SK-N-SH (cell line): ENCODE results near the gene RBM4B. TPM values are rescaled to one million over a fixed set of nuclear protein-coding genes. Genes with fewer than 3 reads are reported as not detected.
A peak's percentile ranks its signal among the peaks of the same experiment; 100 is the strongest.

Source experiments
- CTCF ChIA-PET: fragments of 300-600, 350-600 bp; formaldehyde crosslinking; extraction: SDS; loops from one replicate; lab custom pipeline; 2021; lab: Yijun Ruan, JAX
- POLR2A ChIA-PET: fragments of 350-600 bp; sonication (Branson Sonifier 250); formaldehyde crosslinking; extraction: SDS; loops from one replicate; lab custom pipeline; 2020; ENCODE audit warnings: antibody characterized with exemption, inconsistent platforms; lab: Yijun Ruan, JAX
- DNase-seq: peaks from one replicate; pipeline ENCODE4 v3.0.0; 2012
- H2AFZ ChIP-seq: fragments of 200-600 bp; sonication (generic); 2 replicates; pipeline ENCODE4 v1.8.1; 2016; ENCODE audit warnings: antibody characterized with exemption, mild to moderate bottlenecking, low read depth
- H3F3A ChIP-seq: fragments of 200-600 bp; sonication (generic); replicated peaks from 2 replicates; pipeline ENCODE3; 2016; ENCODE audit warnings: antibody characterized with exemption, mild to moderate bottlenecking; ENCODE audit not compliant: insufficient read depth
- H3K27ac ChIP-seq, 2 experiments: fragments of 200-500 bp in 1 of 2; fragments of 200-600 bp in 1 of 2; sonication (Bioruptor generic) in 1 of 2; sonication (generic), shearing (Covaris generic) in 1 of 2; 2 replicates each; pipeline versions ENCODE4 v1.5.1 to v1.6.1; 2014 to 2016; ENCODE audit warnings: low read depth in 2 of 2, inconsistent platforms in 1 of 2, low read length in 1 of 2, mild to moderate bottlenecking in 1 of 2, mixed read lengths in 1 of 2
- H3K27me3 ChIP-seq: fragments of 200-600 bp; sonication (generic), shearing (Covaris generic); 2 replicates; pipeline ENCODE4 v1.6.1; 2016; ENCODE audit warnings: mixed run types; ENCODE audit not compliant: insufficient read depth
- H3K36me3 ChIP-seq, 2 experiments: fragments of 200-500 bp in 1 of 2; fragments of 200-600 bp in 1 of 2; sonication (Bioruptor generic) in 1 of 2; sonication (generic) in 1 of 2; replicated peaks in 1 of 2; 2 replicates each; pipeline versions ENCODE3 to v1.5.1; 2014 to 2016; ENCODE audit warnings: low read length in 1 of 2, mild to moderate bottlenecking in 1 of 2; ENCODE audit not compliant: insufficient read depth in 2 of 2, control insufficient read depth in 1 of 2
- H3K4me1 ChIP-seq, 2 experiments: fragments of 200-500 bp in 1 of 2; fragments of 200-600 bp in 1 of 2; sonication (Bioruptor generic) in 1 of 2; sonication (generic), shearing (Covaris generic) in 1 of 2; 2 replicates each; pipeline versions ENCODE4 v1.5.1 to v1.6.1; 2014 to 2016; ENCODE audit warnings: low read depth in 1 of 2, low read length in 1 of 2, mixed run types in 1 of 2; ENCODE audit not compliant: insufficient read depth in 2 of 2, control insufficient read depth in 1 of 2
- H3K4me2 ChIP-seq: fragments of 200-600 bp; sonication (generic), shearing (Covaris generic); 2 replicates; pipeline ENCODE4 v1.6.1; 2017; ENCODE audit warnings: mixed run types
- H3K4me3 ChIP-seq, 2 experiments: fragments of 200-500 bp in 1 of 2; fragments of 200-600 bp in 1 of 2; sonication (Bioruptor generic) in 1 of 2; sonication (generic), shearing (Covaris generic) in 1 of 2; 2 replicates each; pipeline versions ENCODE4 v1.5.1 to v1.8.1; 2014 to 2016; ENCODE audit warnings: low read depth in 2 of 2, inconsistent platforms in 1 of 2, low read length in 1 of 2, mild to moderate bottlenecking in 1 of 2, mixed read lengths in 1 of 2, moderate library complexity in 1 of 2
- H3K79me2 ChIP-seq: fragments of 200-600 bp; sonication (generic); 2 replicates; pipeline ENCODE4 v1.8.1; 2017; ENCODE audit warnings: mild to moderate bottlenecking; ENCODE audit not compliant: insufficient read depth
- H3K9ac ChIP-seq: fragments of 200-600 bp; sonication (generic); 2 replicates; pipeline ENCODE4 v1.6.1; 2017; ENCODE audit warnings: mixed run types
- H3K9me2 ChIP-seq: fragments of 200-600 bp; sonication (generic); 2 replicates; pipeline ENCODE4 v1.6.1; 2017; ENCODE audit warnings: mixed run types
- H3K9me3 ChIP-seq: fragments of 200-600 bp; sonication (generic); 2 replicates; pipeline ENCODE4 v1.6.1; 2017; ENCODE audit warnings: mixed run types, mild to moderate bottlenecking, moderate library complexity
- H4K20me1 ChIP-seq: fragments of 200-600 bp; sonication (generic); 2 replicates; pipeline ENCODE4 v1.6.1; 2017; ENCODE audit warnings: mild to moderate bottlenecking, mixed run types; ENCODE audit not compliant: insufficient read depth
- CHD2 ChIP-seq: fragments of 150-350 bp; IDR thresholded peaks from 2 replicates; pipeline ENCODE4 v1.6.1; 2018; ENCODE audit warnings: low read length; ENCODE audit not compliant: partially characterized antibody
- FOXM1 ChIP-seq: IDR thresholded peaks from 2 replicates; pipeline ENCODE4 v1.4.0; 2012; ENCODE audit warnings: low read depth, mild to moderate bottlenecking
- GATA2 ChIP-seq: sonication (generic); formaldehyde crosslinking; IDR thresholded peaks from 2 replicates; pipeline ENCODE4 v1.5.0; 2020; ENCODE audit warnings: mild to moderate bottlenecking, missing genetic modification reagents
- MEF2A ChIP-seq: IDR thresholded peaks from 2 replicates; pipeline ENCODE4 v1.4.0; 2012; ENCODE audit warnings: low read depth, borderline replicate concordance
- MXI1 ChIP-seq: IDR thresholded peaks from 2 replicates; pipeline ENCODE4 v1.6.1; 2012; ENCODE audit warnings: mild to moderate bottlenecking, low read depth, low read length, improper control_type of control experiment
- NFIC ChIP-seq: IDR thresholded peaks from 2 replicates; pipeline ENCODE4 v1.4.0; 2012; ENCODE audit warnings: borderline replicate concordance
- NRF1 ChIP-seq: IDR thresholded peaks from 2 replicates; pipeline ENCODE4 v1.6.1; 2012; ENCODE audit warnings: low read depth, mild to moderate bottlenecking, low read length
- POLR2AphosphoS5 ChIP-seq: IDR thresholded peaks from 2 replicates; pipeline ENCODE4 v1.6.1; 2012; ENCODE audit warnings: low read depth, low read length
- RAD21 ChIP-seq: IDR thresholded peaks from 2 replicates; pipeline ENCODE4 v1.6.1; 2012; ENCODE audit warnings: mild to moderate bottlenecking, low read length
- RCOR1 ChIP-seq: fragments of 150-350 bp; IDR thresholded peaks from 2 replicates; pipeline ENCODE4 v1.6.1; 2017; ENCODE audit warnings: antibody characterized with exemption, low read length
- RFX5 ChIP-seq: IDR thresholded peaks from 2 replicates; pipeline ENCODE4 v1.6.1; 2012; ENCODE audit warnings: mild to moderate bottlenecking, improper control_type of control experiment, low read length
- RXRA ChIP-seq: IDR thresholded peaks from 2 replicates; pipeline ENCODE4 v1.4.0; 2012; ENCODE audit warnings: low read depth, mild to moderate bottlenecking, borderline replicate concordance
- SIN3A ChIP-seq: IDR thresholded peaks from 2 replicates; pipeline ENCODE4 v1.6.1; 2012; ENCODE audit warnings: low read depth, mild to moderate bottlenecking, low read length, moderate library complexity, borderline replicate concordance
- YY1 ChIP-seq: IDR thresholded peaks from 2 replicates; pipeline ENCODE4 v1.4.0; 2012; ENCODE audit warnings: low read depth, mild to moderate bottlenecking
- WGBS: methylation state at CpG from one replicate; pipeline ENCODE4 v1.1.6; 2017; ENCODE audit warnings: low lambda C conversion rate; 5-methylcytosine and 5-hydroxymethylcytosine counted together
- polyA plus RNA-seq, 3 experiments: library from polyadenylated mRNA; depleted of rRNA; stranded (reverse); fragments of >200 nt; gene quantifications; 2 replicates each; pipeline ENCODE4 v1.2.3, GENCODE V29; 2012
- TF ChIP-seq, protein P1 (sequence below): IDR thresholded peaks from 2 replicates; pipeline ENCODE4 v1.6.1; 2012; ENCODE audit warnings: mild to moderate bottlenecking, low read depth, low read length, moderate library complexity

RBM4B gene
- polyA plus RNA-seq, 1 of the 3 experiments (the other 2 are of a cell fraction) = 31.1 TPM

DNA sequence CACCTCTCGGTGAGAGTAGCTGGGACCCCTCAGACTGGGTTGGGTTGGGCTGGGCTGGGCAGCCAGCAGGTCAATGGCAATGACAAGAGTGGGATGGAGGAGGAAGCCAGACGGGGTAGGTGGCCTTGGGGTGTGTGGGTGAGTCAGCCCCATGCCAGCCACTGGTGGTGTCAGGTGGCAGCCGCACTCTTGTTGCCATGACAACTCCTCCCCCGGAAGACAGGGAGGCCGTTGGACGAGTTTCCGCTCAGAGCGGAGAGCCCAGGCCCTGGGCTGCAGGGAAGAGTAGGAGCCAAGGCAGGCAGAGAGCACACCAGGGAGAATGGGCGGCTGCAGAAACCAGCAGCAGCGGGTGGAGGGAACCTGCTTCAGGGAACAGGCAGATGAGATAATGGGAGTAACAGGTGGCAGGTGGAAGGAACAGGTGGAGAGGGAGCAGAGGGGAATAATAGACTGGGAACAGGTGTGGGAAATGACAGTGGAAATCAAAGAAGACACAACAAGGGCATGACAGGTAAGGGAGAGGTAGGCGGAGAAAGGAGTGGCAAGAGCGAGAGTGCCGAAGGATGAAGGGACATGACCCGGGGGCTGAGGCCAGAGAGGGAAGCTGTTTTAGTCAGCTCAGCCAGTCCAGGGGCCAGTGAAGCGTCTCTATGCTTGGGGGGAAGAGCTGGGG lies 42.7 kb upstream of the RBM4B start (continued):
- no peak for TF ChIP-seq YY1
- no peak for TF ChIP-seq SIN3A
- TF ChIP-seq POLR2AphosphoS5 = peak; percentile 36; the same call in 1 of the 2 replicates
- no peak for TF ChIP-seq NFIC
- no peak for TF ChIP-seq CHD2
- no peak for TF ChIP-seq GATA2 (CRISPR knock-in tag)
- TF ChIP-seq MXI1 = no peak

GRCh38 chr11:66719111-66719872 lies 41.6 kb upstream of the RBM4B start:
- no peak overlapping the region for H3K4me3 ChIP-seq
- no peak for DNase-seq
- H3K9me2 ChIP-seq = no peaks in the 10 kb centered on the region
- H3K9ac ChIP-seq = no peak overlapping the region
- WGBS = 94% methylated on average over 8 of the region's 8 CpGs
- no peak overlapping the region for H2AFZ ChIP-seq
- TF ChIP-seq RCOR1 = no peak
- TF ChIP-seq RFX5 = no peak
- no peak for TF ChIP-seq MEF2A
- peaks cover 0 to 12% of the 10 kb centered on the region in 2 experiments for H3K36me3 ChIP-seq
- peaks cover 6 to 10% of the 10 kb centered on the region in 2 experiments; a peak in 3 of 4 replicates for H3K4me1 ChIP-seq
- CTCF ChIA-PET = no interaction called here
- no peak overlapping the region for H3K27ac ChIP-seq
- no peaks in the 10 kb centered on the region for H3K79me2 ChIP-seq
- H3F3A ChIP-seq = no peaks in the 10 kb centered on the region
- POLR2A ChIA-PET = interaction anchor here (0.9 kb wide), 1 partner anchor 239 kb away, joined by 3 read pairs; the partner anchor contains the start of gene PC
- H4K20me1 ChIP-seq = no peaks in the 10 kb centered on the region
- no peak overlapping the region for H3K4me2 ChIP-seq
- H3K9me3 ChIP-seq = no peaks in the 10 kb centered on the region
- H3K27me3 ChIP-seq = no peaks in the 10 kb centered on the region

GRCh38 chr11:66718320-66718971 lies 40.8 kb upstream of the RBM4B start:
- Histone ChIP-seq H4K20me1 (no peaks in the 10 kb centered on the region), H3F3A (no peaks in the 10 kb centered on the region), H3K4me1 (peaks cover 6 to 10% of the 10 kb centered on the region in 2 experiments; a peak in 3 of 4 replicates), H3K4me2 (no peak overlapping the region), H3K9ac (no peak overlapping the region), H2AFZ (no peak overlapping the region), H3K79me2 (no peaks in the 10 kb centered on the region), H3K9me3 (no peaks in the 10 kb centered on the region), H3K4me3 (no peak overlapping the region), H3K36me3 (peaks cover 0 to 19% of the 10 kb centered on the region in 2 experiments), H3K9me2 (no peaks in the 10 kb centered on the region), H3K27ac (no peak overlapping the region), H3K27me3 (no peaks in the 10 kb centered on the region)
- DNase-seq = no peak
- POLR2A ChIA-PET = no interaction called here
- CTCF ChIA-PET = no interaction called here
- WGBS = 93% methylated on average over 25 of the region's 26 CpGs
- TF ChIP-seq RAD21 = no peak
- TF ChIP-seq NRF1 = no peak
- no peak for TF ChIP-seq FOXM1
- no peak for TF ChIP-seq RXRA
- TF ChIP-seq, protein P1, sequence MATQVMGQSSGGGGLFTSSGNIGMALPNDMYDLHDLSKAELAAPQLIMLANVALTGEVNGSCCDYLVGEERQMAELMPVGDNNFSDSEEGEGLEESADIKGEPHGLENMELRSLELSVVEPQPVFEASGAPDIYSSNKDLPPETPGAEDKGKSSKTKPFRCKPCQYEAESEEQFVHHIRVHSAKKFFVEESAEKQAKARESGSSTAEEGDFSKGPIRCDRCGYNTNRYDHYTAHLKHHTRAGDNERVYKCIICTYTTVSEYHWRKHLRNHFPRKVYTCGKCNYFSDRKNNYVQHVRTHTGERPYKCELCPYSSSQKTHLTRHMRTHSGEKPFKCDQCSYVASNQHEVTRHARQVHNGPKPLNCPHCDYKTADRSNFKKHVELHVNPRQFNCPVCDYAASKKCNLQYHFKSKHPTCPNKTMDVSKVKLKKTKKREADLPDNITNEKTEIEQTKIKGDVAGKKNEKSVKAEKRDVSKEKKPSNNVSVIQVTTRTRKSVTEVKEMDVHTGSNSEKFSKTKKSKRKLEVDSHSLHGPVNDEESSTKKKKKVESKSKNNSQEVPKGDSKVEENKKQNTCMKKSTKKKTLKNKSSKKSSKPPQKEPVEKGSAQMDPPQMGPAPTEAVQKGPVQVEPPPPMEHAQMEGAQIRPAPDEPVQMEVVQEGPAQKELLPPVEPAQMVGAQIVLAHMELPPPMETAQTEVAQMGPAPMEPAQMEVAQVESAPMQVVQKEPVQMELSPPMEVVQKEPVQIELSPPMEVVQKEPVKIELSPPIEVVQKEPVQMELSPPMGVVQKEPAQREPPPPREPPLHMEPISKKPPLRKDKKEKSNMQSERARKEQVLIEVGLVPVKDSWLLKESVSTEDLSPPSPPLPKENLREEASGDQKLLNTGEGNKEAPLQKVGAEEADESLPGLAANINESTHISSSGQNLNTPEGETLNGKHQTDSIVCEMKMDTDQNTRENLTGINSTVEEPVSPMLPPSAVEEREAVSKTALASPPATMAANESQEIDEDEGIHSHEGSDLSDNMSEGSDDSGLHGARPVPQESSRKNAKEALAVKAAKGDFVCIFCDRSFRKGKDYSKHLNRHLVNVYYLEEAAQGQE = no peak
- no peak for TF ChIP-seq RCOR1
- TF ChIP-seq, all 33 proteins: peak for 0
